GM19452 (cell line): Measurements from ENCODE around the gene TRRAP.

Source experiments
- ATAC-seq: cut with Tn5 transposase; IDR thresholded peaks from one replicate; pipeline ENCODE4 v1.9.1; 2021; ENCODE audit not compliant: unreplicated experiment

TRRAP gene

GRCh38 chr7:99046722-99047121 is 168.4 kb downstream of the TRRAP start:
- no peak for ATAC-seq

DNA sequence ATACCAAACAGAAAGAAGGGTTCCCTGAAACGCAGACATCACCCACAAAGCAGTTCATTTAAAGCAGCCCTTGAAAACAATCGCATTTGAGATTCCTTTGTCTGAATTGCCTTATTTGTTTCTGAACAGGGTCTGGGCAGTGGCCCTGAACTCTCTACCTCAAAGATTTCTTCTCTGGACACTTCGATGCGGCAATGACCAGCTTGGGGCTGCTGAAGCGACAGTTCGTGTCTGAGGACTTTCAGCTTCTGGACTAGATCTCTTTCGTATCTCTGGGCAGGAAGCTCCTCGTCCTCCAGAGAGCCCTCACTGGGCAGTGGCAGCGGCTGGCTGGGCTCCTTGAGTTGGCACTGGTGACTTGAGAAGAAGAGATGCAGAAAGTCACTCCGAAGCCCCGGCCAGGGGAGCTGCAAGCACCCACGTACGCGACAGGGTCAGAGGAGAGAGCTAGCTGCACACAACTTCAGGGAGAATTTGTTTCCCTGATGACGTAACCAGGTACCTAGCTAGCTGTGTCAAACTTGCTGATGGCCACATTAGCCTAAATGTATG is 169.3 kb downstream of the TRRAP start:
- ATAC-seq, result no peak

- ATAC-seq, result no peak
Measured at GRCh38 chr7:99050971-99051370, 172.6 kb downstream of the TRRAP start.

- ATAC-seq, result no peak
Measured at GRCh38 chr7:99054781-99055180, 176.4 kb downstream of the TRRAP start.

- ATAC-seq, result no peak
Measured at GRCh38 chr7:99061001-99061776, 182.9 kb downstream of the TRRAP start.
